Measurements from ENCODE around the gene FAM13A. TPM values are rescaled to one million over a fixed set of nuclear protein-coding genes. Genes with fewer than 3 reads are reported as not detected.

Gene FAM13A
- total and polyA plus RNA-seq, 8 donors = 15.7 to 56.4 (median 38.1) TPM

- DNase-seq (no peak), FAIRE-seq (no peak), ATAC-seq (no peak)
- no peak for TF ChIP-seq CTCF (IDR thresholded peaks at IDR 0.05)
- H3K36me3 ChIP-seq = peaks cover 0 to 10% (median 0%) of the 10 kb centered on the region in 3 donors
- intact Hi-C loops (cut with DNase I) = no loop called here
- H3K4me1 ChIP-seq = peaks cover 10 to 21% (median 14%) of the 10 kb centered on the region in 3 donors
- no peak overlapping the region for H3K4me3 ChIP-seq
- H3K27me3 ChIP-seq = no peaks in the 10 kb centered on the region
- no peak overlapping the region for H3K27ac ChIP-seq
- no peaks in the 10 kb centered on the region for H3K9me3 ChIP-seq
- whole genome bisulfite sequencing, 2 donors = 48 to 56% methylated on average over 6 of the region's 6 CpGs
Observed at GRCh38 chr4:88763075-88763474, 293.9 kb downstream of the FAM13A start.

- ATAC-seq = no peak
- Histone ChIP-seq H3K27me3 (no peaks in the 10 kb centered on the region), H3K4me1 (peaks cover 10 to 21% (median 16%) of the 10 kb centered on the region in 3 donors), H3K27ac (no peak overlapping the region), H3K36me3 (no peaks in the 10 kb centered on the region), H3K9me3 (no peaks in the 10 kb centered on the region), H3K4me3 (no peak overlapping the region)
- intact Hi-C loops (cut with DNase I) = no loop called here
- FAIRE-seq = no peak
- no peak for DNase-seq
- TF ChIP-seq CTCF (IDR thresholded peaks at IDR 0.05) = no peak
- WGBS, 2 donors = 82 to 93% methylated on average over 2 of the region's 2 CpGs
Observed at GRCh38 chr4:88761861-88762523, 295.0 kb downstream of the FAM13A start.

- no peaks in the 10 kb centered on the region for H3K9me3 ChIP-seq
- DNase-seq (no peak), ATAC-seq (no peak), FAIRE-seq (no peak)
- H3K27me3 ChIP-seq = no peaks in the 10 kb centered on the region
- no peak overlapping the region for H3K27ac ChIP-seq
- intact Hi-C loops (cut with DNase I) = no loop called here
- no peaks in the 10 kb centered on the region for H3K36me3 ChIP-seq
- 92 to 98% methylated on average over 3 of the region's 3 CpGs for WGBS, 2 donors
- peaks cover 10 to 21% (median 16%) of the 10 kb centered on the region in 3 donors for H3K4me1 ChIP-seq
- TF ChIP-seq CTCF (IDR thresholded peaks at IDR 0.05) = no peak
- H3K4me3 ChIP-seq = no peak overlapping the region
Observed at GRCh38 chr4:88761342-88761741, 295.6 kb downstream of the FAM13A start.

- Histone ChIP-seq H3K36me3 (no peaks in the 10 kb centered on the region), H3K27me3 (no peaks in the 10 kb centered on the region), H3K4me3 (no peak overlapping the region), H3K9me3 (no peaks in the 10 kb centered on the region), H3K4me1 (peaks cover 14 to 26% (median 16%) of the 10 kb centered on the region in 3 donors), H3K27ac (no peak overlapping the region)
- ATAC-seq (no peak), DNase-seq (no peak), FAIRE-seq (no peak)
- intact Hi-C loops (cut with DNase I) = no loop called here
- WGBS, 2 donors = 54 to 60% methylated on average over 2 of the region's 2 CpGs
- TF ChIP-seq CTCF (IDR thresholded peaks at IDR 0.05) = no peak
Observed at GRCh38 chr4:88759895-88760290, 297.1 kb downstream of the FAM13A start.
